Endothelial cell (in vitro differentiated cells): ENCODE data around the gene CMIP. TPM values are rescaled to one million over a fixed set of nuclear protein-coding genes. Genes with fewer than 3 reads are reported as not detected.

Experiments used
- DNase-seq: peaks from one replicate; pipeline ENCODE4 v3.0.0; 2021; ENCODE audit warnings: low spot score
- H3K27ac Mint-ChIP-seq: one replicate; pipeline ENCODE4 v1.8.0; 2021; ENCODE audit warnings: mixed read lengths, inconsistent platforms; ENCODE audit not compliant: unreplicated experiment
- H3K27me3 Mint-ChIP-seq: one replicate; pipeline ENCODE4 v1.8.0; 2021; ENCODE audit warnings: mild to moderate bottlenecking, moderate library complexity, mixed read lengths, inconsistent platforms; ENCODE audit not compliant: unreplicated experiment
- H3K36me3 Mint-ChIP-seq: one replicate; pipeline ENCODE4 v1.8.0; 2021; ENCODE audit warnings: mild to moderate bottlenecking, low read depth, mixed read lengths, inconsistent platforms; ENCODE audit not compliant: unreplicated experiment
- H3K4me1 Mint-ChIP-seq: one replicate; pipeline ENCODE4 v1.8.0; 2021; ENCODE audit warnings: mild to moderate bottlenecking, mixed read lengths, inconsistent platforms; ENCODE audit not compliant: unreplicated experiment
- H3K4me3 Mint-ChIP-seq: one replicate; pipeline ENCODE4 v1.8.0; 2021; ENCODE audit warnings: mild to moderate bottlenecking, mixed read lengths, inconsistent platforms; ENCODE audit not compliant: unreplicated experiment
- H3K9me3 Mint-ChIP-seq: one replicate; pipeline ENCODE4 v1.8.0; 2021; ENCODE audit warnings: mixed read lengths, inconsistent platforms; ENCODE audit not compliant: unreplicated experiment
- CTCF ChIP-seq: fragments of 200-600 bp; sonication (generic); IDR thresholded peaks from one replicate; pipeline ENCODE4 v1.5.0; 2021; ENCODE audit warnings: antibody characterized with exemption; ENCODE audit not compliant: unreplicated experiment
- total RNA-seq: library from RNA; stranded (reverse); fragmentation: NEBNext Ultra II Directional; extraction: Animal tissue kit (Norgen Biotek cat#: 25700); gene quantifications from one replicate; pipeline ENCODE4 v1.2.1, GENCODE V29; 2021; ENCODE audit not compliant: unreplicated experiment

Gene CMIP
- total RNA-seq, 1 donor from 2014 or later = 98.9 TPM

DNA sequence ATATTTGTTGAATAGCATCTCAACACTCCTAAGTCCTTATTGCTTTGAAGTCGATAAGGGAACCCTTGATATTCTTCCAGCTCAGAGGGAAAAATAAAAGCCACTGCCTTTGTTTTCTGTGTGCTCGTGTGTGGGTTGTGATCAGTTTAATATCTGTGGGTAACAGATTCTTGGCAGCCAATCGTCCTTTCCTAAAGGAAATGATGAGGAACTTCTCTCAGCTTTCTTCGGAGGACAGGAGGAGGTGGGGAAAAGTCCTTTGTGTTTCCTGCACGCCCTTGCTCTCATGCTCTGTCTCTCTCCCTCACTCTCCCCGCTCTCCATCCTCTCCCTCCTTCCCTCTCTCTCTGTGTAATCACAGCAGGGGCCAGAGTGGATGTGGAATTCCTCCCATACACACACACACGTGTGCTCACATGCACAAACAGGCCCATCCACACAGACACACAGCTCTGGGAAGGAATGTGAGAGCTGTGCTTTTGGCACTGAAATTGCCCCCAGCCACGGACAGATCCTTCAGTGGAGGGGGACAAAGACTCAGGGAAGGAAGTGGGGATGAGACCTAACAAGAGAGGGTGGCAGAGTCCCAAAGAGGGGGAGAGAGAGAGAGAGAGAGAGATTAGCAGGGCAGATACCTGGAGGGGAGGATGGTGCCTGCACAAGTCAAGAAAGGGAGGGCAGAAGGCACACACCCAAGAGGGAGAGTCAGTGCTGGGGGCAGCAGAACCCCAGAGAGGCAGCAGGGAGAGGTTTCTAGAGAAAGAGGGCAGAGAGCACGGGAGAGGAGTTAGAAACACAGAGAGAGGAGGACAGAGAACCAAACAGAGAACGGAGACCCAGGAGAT lies 250.9 kb downstream of the CMIP start:
- Mint-ChIP-seq H3K36me3 (peaks cover 44% of the 10 kb centered on the region), H3K27me3 (peaks cover 12% of the 10 kb centered on the region), H3K4me3 (peak overlapping the region; percentile 66), H3K9me3 (no peaks in the 10 kb centered on the region), H3K27ac (peak overlapping the region; percentile 76), H3K4me1 (peaks cover 21% of the 10 kb centered on the region)
- no peak for DNase-seq
- TF ChIP-seq CTCF = no peak

DNA sequence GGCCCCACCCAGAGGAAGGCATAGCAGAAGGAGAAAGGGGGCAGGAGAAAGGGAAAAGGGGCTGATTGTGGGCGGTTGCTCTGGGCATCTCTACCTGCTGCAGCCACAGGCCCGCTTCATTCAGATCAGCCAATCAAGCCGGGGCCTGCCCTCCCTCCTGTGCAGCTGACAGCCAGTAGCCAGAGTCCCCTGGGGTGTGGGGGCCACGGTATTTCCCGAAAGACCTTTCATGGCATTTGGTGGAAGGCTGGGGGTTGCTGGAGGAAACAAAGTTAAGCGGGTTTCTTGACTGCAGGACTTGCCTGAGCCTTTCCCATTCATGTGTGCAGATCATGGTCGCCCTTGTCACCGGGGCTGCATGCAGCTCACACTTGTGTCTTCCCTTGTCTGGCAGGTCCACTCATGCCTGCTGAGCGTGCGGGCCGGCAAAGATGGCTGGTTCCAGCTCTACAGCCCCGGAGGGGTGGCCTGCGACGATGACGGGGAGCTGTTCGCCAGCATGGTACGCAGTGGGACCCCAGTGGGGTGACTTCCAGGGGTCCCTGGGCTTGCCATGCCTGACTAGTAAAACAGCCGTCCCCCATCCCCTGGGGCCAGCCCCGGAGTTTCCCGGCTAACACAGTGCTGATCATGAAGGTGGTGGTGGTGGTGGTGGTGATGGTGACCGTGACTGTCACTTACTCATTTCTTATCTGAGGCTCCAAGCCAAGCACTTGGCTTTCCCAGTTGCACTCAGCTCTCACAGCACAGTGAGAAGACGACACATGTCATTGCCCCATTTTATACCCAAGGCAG lies 251.8 kb downstream of the CMIP start:
- no peak for TF ChIP-seq CTCF
- peak overlapping the region; percentile 76 for H3K27ac Mint-ChIP-seq
- H3K9me3 Mint-ChIP-seq = no peaks in the 10 kb centered on the region
- peaks cover 21% of the 10 kb centered on the region for H3K4me1 Mint-ChIP-seq
- peaks cover 17% of the 10 kb centered on the region for H3K27me3 Mint-ChIP-seq
- H3K4me3 Mint-ChIP-seq = no peak overlapping the region
- peaks cover 52% of the 10 kb centered on the region for H3K36me3 Mint-ChIP-seq
- no peak for DNase-seq

- Mint-ChIP-seq H3K4me3 (no peak overlapping the region), H3K36me3 (peaks cover 50% of the 10 kb centered on the region), H3K27ac (peak overlapping the region; percentile 38), H3K9me3 (no peaks in the 10 kb centered on the region), H3K27me3 (peaks cover 15% of the 10 kb centered on the region), H3K4me1 (peaks cover 21% of the 10 kb centered on the region)
- TF ChIP-seq CTCF = peak; percentile 37
- peak; percentile 59 for DNase-seq
Observed at GRCh38 chr16:81696961-81697615, 252.5 kb downstream of the CMIP start.

- Mint-ChIP-seq H3K9me3 (no peaks in the 10 kb centered on the region), H3K36me3 (peaks cover 52% of the 10 kb centered on the region), H3K27me3 (peaks cover 16% of the 10 kb centered on the region), H3K27ac (peak overlapping the region; percentile 42), H3K4me1 (peaks cover 26% of the 10 kb centered on the region), H3K4me3 (no peak overlapping the region)
- DNase-seq = no peak
- no peak for TF ChIP-seq CTCF
Observed at GRCh38 chr16:81697616-81698309, 253.2 kb downstream of the CMIP start.
